ENCODE results near the gene VAMP2. TPM values are rescaled to one million over a fixed set of nuclear protein-coding genes. Genes with fewer than 3 reads are reported as not detected.

The VAMP2 gene
- total RNA-seq, 2 experiments from 2014 or later, result 33.3 to 35.8 TPM

DNA sequence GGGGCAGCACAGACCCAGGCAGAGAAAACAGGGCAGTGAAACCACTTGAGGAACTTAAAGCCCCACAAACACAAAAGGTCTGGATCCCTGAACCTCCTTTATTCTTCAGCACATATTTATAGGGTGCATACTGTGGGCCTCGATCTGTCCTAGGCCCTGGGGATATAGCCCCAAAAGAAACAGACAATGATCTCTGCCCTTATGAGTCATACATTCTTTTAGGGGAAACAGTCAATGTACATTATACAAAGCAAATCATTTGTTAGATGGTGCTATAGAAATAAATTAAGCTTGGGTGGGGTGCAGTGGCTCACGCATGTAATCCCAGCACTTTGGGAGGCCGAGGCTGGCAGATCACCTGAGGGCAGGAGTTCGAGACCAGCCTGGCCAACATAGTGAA, 28.8 kb downstream of the VAMP2 start:
- intact Hi-C loops (cut with micrococcal nuclease), result no loop called here
- no peak overlapping the region for H3K27ac Mint-ChIP-seq

DNA sequence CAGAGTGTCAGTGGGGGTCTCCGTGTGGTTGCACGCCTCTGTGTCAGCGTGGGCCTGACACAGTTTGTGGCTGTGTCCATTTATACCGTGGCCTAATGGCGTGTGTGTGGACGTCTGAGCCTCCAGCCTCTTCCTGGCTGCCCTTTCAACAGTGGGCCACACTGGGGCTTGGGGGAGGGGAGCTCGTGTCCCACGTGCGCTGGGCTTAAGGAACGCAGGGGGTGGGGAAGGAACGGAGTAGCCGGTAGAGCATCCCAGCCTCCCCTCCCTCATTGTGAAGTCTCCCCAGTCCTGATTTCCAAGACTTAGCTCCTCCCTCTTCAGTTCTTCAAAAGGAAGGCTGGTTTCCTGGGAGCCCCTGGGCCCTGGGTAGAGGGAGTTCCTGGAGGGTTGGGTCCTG, 29.3 kb downstream of the VAMP2 start:
- Mint-ChIP-seq H3K27me3 (ENCODE audit: low read depth) (no peaks in the 10 kb centered on the region), H3K4me3 (no peak overlapping the region), H3K27ac (no peak overlapping the region), H3K9me3 (no peaks in the 10 kb centered on the region), H3K4me1 (ENCODE audit: low read depth) (peaks cover 6% of the 10 kb centered on the region), H3K36me3 (ENCODE audit: low read depth) (no peaks in the 10 kb centered on the region)
- intact Hi-C loops (cut with micrococcal nuclease), result no loop called here
- CTCF ChIA-PET, result interaction anchor here (0.6 to 2.0 kb wide), 3 partner anchors 9 to 111 kb away, joined by 3 to 9 read pairs (median 3); partner anchors contain the start of gene HES7
- no peak for DNase-seq

More for the DNA sequence above, 28.8 kb downstream of the VAMP2 start:
- CTCF ChIA-PET, result interaction anchor here (0.6 to 2.0 kb wide), 5 partner anchors 9 to 110 kb away, joined by 3 to 8 read pairs (median 3); partner anchors contain the start of gene HES7
- no peak overlapping the region for H3K4me3 Mint-ChIP-seq
- no peaks in the 10 kb centered on the region for H3K27me3 Mint-ChIP-seq (ENCODE audit: low read depth)
- no peak for DNase-seq
- peaks cover 6% of the 10 kb centered on the region for H3K4me1 Mint-ChIP-seq (ENCODE audit: low read depth)
- H3K36me3 Mint-ChIP-seq (ENCODE audit: low read depth), result no peaks in the 10 kb centered on the region
- no peaks in the 10 kb centered on the region for H3K9me3 Mint-ChIP-seq

GRCh38 chr17:8131844-8132441, 30.8 kb downstream of the VAMP2 start:
- Mint-ChIP-seq H3K9me3 (no peaks in the 10 kb centered on the region), H3K4me3 (no peak overlapping the region), H3K27ac (no peak overlapping the region), H3K4me1 (ENCODE audit: low read depth) (peaks cover 10% of the 10 kb centered on the region), H3K36me3 (ENCODE audit: low read depth) (no peaks in the 10 kb centered on the region), H3K27me3 (ENCODE audit: low read depth) (no peaks in the 10 kb centered on the region)
- no peak for DNase-seq
- intact Hi-C loops (cut with micrococcal nuclease), result no loop called here
- CTCF ChIA-PET, result interaction anchor here (0.7 to 2.0 kb wide), 4 partner anchors 10 to 90 kb away, joined by 3 to 9 read pairs (median 4); no protein-coding TSS in a partner anchor

GRCh38 chr17:8128125-8128784, 34.5 kb downstream of the VAMP2 start:
- no peak for DNase-seq
- intact Hi-C loops (cut with micrococcal nuclease), result no loop called here
- Mint-ChIP-seq H3K4me1 (ENCODE audit: low read depth) (peaks cover 33% of the 10 kb centered on the region), H3K4me3 (no peak overlapping the region), H3K27ac (no peak overlapping the region), H3K36me3 (ENCODE audit: low read depth) (peaks cover 2% of the 10 kb centered on the region), H3K27me3 (ENCODE audit: low read depth) (peaks cover 20% of the 10 kb centered on the region), H3K9me3 (no peaks in the 10 kb centered on the region)
- CTCF ChIA-PET, result interaction anchor here (0.7 to 1.7 kb wide), 3 partner anchors 31 to 54 kb away, joined by 4 read pairs; no protein-coding TSS in a partner anchor

DNA sequence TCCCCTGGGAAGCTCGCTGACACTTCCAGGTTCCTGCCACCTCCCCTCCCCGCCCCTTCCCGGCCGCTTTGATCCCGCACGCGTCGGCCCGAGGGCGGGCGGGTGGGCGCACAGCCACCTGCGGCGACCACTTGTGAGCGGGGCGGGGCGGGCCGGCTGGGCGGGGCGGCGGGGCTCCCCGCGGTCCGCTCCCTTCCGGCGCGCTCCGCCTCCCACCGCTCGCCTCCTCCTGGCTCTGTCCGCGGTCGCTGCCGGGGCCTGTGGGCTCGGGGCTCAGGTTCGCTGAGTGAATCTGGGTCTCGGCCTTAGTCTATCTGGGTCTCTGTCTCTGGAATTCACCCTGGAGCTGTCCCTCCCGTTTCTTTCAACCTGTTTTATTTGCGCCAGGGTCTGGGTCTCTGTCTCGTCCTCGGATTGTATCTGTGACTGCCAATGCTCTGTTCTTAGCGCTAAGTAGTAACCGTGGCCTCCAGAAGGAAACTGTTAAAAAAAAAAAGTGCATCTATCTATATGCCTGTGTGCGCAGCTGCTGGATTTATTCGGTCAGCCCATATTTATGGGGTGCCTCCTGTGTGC, 36.2 kb downstream of the VAMP2 start:
- CTCF ChIA-PET, result interaction anchor here (0.6 to 1.9 kb wide), 6 partner anchors 12 to 441 kb away, joined by 3 to 14 read pairs (median 4); no protein-coding TSS in a partner anchor
- intact Hi-C loops (cut with micrococcal nuclease), result no loop called here
- Mint-ChIP-seq H3K9me3 (no peaks in the 10 kb centered on the region), H3K27ac (peak overlapping the region; percentile 62), H3K27me3 (ENCODE audit: low read depth) (peaks cover 27% of the 10 kb centered on the region), H3K36me3 (ENCODE audit: low read depth) (peaks cover 2% of the 10 kb centered on the region), H3K4me3 (peak overlapping the region; percentile 86), H3K4me1 (ENCODE audit: low read depth) (peaks cover 36% of the 10 kb centered on the region)
- DNase-seq, result peak; percentile 45

DNA sequence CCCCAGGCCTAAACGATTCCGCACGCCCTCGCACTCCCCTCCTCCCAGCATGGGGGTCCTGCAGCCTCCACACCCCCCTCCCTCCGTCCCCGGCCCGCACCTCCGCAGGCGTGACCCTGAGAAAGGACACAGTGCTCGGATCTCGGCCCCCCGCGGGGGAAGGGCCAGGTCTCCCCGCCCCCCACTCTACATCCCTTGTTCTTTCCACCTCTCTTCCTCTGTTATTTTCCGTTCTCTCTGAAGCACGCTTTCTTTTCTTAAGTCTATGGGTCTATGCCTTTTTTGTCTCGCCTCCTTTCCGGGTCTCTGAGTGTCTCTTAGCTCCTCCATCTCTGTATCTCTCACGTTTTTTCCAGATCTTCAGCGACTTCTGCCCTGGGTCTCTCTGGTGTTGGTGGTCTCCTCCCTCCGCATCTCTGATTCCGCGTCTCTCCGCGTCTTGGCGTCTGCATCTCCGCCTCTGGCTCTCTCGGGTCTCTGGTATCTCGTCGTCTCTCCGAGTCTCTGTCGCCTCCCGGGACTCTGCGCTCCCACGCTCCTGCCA, 36.7 kb downstream of the VAMP2 start:
- Mint-ChIP-seq H3K9me3 (no peaks in the 10 kb centered on the region), H3K36me3 (ENCODE audit: low read depth) (peaks cover 2% of the 10 kb centered on the region), H3K27me3 (ENCODE audit: low read depth) (peaks cover 27% of the 10 kb centered on the region), H3K4me1 (ENCODE audit: low read depth) (peaks cover 37% of the 10 kb centered on the region), H3K27ac (peak overlapping the region; percentile 90), H3K4me3 (peak overlapping the region; percentile 84)
- CTCF ChIA-PET, result interaction anchor here (0.8 to 1.9 kb wide), 2 partner anchors 12 to 34 kb away, joined by 4 to 14 read pairs; no protein-coding TSS in a partner anchor
- intact Hi-C loops (cut with micrococcal nuclease), result loop anchor here (1.0 kb wide), 1 partner anchor 12 kb away; no protein-coding TSS in a partner anchor
- DNase-seq, result peak; percentile 22

DNA sequence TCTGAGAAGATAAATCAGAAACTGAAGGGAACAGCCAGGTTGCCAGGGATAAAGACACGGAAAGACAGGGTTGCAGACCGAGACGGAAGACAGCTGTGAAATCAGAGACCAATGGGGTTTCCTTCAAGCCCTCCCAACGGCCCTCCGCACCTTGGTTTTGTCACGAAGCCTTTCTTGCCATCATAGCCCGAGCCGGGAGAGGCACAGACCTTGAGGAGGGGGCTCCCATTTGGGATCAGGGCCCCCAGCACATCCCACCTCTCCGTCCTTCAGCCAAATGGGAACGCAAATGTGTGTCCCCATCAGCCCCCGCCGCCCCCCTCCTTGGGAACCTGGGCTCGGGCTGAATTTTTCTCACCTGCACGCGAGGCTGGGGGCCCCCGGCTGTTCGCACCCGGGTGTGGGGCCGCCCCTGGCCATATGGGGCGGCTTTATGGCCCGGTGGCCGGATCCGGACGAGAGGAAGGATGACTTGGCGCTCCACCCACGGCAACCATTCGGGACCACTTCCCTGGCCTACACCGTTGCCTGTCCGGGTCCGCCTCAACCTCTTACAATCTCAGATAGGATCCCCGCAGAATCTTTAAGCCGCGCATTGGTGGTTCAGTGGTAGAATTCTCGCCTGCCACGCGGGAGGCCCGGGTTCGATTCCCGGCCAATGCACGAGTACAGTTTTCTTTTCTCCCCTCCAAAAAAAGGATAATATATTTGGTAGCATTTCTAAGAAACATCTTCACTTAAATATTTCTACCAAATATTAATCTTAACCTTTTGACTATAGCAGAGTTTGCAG, 37.4 kb downstream of the VAMP2 start:
- H3K27ac Mint-ChIP-seq, result peak overlapping the region; percentile 90
- H3K9me3 Mint-ChIP-seq, result no peaks in the 10 kb centered on the region
- H3K36me3 Mint-ChIP-seq (ENCODE audit: low read depth), result peaks cover 5% of the 10 kb centered on the region
- DNase-seq, result peak; percentile 96
- CTCF ChIA-PET, result interaction anchor here (1.2 to 1.7 kb wide), 4 partner anchors 9 to 176 kb away, joined by 3 to 6 read pairs (median 4); partner anchors contain the start of gene CTC1
- H3K27me3 Mint-ChIP-seq (ENCODE audit: low read depth), result peaks cover 29% of the 10 kb centered on the region
- intact Hi-C loops (cut with micrococcal nuclease), result loop anchor here (1.0 kb wide), 1 partner anchor 13 kb away; no protein-coding TSS in a partner anchor
- H3K4me3 Mint-ChIP-seq, result peak overlapping the region; percentile 84
- peaks cover 43% of the 10 kb centered on the region for H3K4me1 Mint-ChIP-seq (ENCODE audit: low read depth)

GRCh38 chr17:8124350-8125153, 38.2 kb downstream of the VAMP2 start:
- Mint-ChIP-seq H3K36me3 (ENCODE audit: low read depth) (peaks cover 7% of the 10 kb centered on the region), H3K27me3 (ENCODE audit: low read depth) (peaks cover 32% of the 10 kb centered on the region), H3K9me3 (no peaks in the 10 kb centered on the region), H3K27ac (peak overlapping the region; percentile 77), H3K4me1 (ENCODE audit: low read depth) (peaks cover 51% of the 10 kb centered on the region), H3K4me3 (peak overlapping the region; percentile 84)
- intact Hi-C loops (cut with micrococcal nuclease), result loop anchor here (1.0 to 5.0 kb wide), 4 partner anchors 14 to 258 kb away; partner anchors contain the start of gene RPL26
- peak; percentile 57 for DNase-seq
- CTCF ChIA-PET, result interaction anchor here (0.6 to 3.5 kb wide), 7 partner anchors 10 to 176 kb away, joined by 3 to 29 read pairs (median 5); partner anchors contain the start of gene CTC1

DNA sequence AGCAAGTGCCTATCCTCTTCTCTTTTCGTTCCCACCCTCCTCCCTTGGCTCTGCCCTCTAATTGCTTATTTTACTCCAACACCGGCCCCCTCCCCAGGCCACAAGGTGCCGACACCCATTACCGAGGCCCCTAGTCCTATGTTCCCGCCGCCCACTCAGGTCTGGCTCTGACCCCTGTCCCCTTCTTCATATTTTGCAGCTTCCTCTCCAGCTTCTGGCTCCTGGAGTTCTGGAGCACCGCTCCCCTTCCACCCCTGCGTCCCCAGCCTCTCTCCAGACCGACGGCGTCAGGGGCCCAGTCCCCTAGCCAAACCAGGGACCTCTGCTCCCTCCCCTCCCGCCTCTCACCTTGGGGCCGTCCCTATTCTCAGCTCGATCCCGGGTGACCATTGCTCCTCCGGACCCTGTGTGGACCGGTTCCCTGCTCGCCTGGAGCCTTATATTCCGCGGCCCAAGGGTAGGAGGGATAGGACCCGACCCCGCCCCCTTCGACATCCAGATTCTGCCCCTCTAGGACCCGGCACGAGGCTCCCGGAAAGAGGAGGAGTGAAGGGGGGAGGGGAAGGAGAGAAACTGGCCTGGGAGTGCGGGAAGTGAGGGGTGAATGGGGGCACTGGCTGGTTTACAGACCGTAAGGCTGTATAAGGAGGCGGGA, 38.9 kb downstream of the VAMP2 start, which contains the start of gene HES7:
TSS of gene HES7 (minus strand) at position 412 of the 655 bp plus-strand sequence. CDS start at position 390, 22 bp downstream.
- Mint-ChIP-seq H3K27ac (peak within 1 kb of the TSS; percentile 77), H3K9me3 (no peaks in the 10 kb centered on the region), H3K36me3 (ENCODE audit: low read depth) (peaks cover 7% of the 10 kb centered on the region), H3K27me3 (ENCODE audit: low read depth) (peaks cover 33% of the 10 kb centered on the region), H3K4me3 (peak within 1 kb of the TSS; percentile 84), H3K4me1 (ENCODE audit: low read depth) (peaks cover 55% of the 10 kb centered on the region)
- intact Hi-C loops (cut with micrococcal nuclease), result loop anchor here (1.0 to 5.0 kb wide), 4 partner anchors 32 to 621 kb away; partner anchors contain the start of gene RPL26
- DNase-seq, result peak; percentile 38
- CTCF ChIA-PET, result interaction anchor here (0.6 to 3.5 kb wide), 7 partner anchors 10 to 177 kb away, joined by 3 to 29 read pairs (median 5); partner anchors contain the start of gene CTC1
